GM19328 (cell line): ENCODE data around the gene PAX3.

Experiments
- ATAC-seq: cut with Tn5 transposase; IDR thresholded peaks from one replicate; pipeline ENCODE4 v1.9.1; 2021; ENCODE audit warnings: mild to moderate bottlenecking, moderate library complexity; ENCODE audit not compliant: unreplicated experiment

PAX3 gene

DNA sequence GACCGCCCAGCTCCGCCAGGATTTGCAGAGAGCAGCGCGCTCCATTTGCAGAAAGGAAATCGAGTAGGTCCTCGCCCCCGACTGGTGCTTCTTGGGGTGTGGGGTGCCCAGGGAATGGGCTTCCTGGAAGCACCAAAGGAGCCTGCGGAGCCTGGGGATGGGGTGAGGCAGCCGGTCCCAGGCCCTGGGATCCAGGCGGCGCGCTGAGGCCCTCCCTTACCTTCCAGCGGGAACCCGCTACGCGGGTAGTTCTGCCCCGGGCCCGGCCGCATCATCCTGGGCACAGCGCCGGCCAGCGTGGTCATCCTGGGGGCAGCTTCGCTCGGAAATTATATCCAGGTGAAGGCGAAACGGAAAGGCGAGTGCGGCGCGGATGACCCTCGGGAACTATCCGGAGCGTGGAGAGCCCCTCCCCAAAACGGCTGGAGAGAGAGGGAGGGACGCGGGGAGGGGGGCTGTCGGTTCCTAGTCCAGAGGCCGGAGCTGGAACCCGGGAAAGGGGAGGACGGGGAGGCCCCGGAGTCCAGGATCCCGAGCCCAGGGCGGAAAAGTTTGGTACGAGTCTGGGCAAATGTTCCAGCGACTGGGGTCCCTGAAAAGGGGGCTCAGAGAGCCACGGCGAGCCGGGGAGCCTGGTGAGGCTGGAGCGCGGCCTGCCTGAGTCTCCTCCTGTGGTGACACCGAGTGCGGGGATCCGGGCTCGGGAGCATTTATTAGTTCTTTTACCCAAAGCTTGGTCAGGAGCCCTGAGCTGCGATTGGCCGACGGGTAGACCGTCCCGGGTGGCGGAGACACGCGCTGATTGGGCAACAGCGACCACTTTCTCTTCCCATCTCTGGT is at the start of gene PAX3:
PAX3 (minus strand) TSS at position 688 of the 840 bp plus-strand sequence; CDS start at position 305, 383 bp downstream.
- no peak for ATAC-seq

DNA sequence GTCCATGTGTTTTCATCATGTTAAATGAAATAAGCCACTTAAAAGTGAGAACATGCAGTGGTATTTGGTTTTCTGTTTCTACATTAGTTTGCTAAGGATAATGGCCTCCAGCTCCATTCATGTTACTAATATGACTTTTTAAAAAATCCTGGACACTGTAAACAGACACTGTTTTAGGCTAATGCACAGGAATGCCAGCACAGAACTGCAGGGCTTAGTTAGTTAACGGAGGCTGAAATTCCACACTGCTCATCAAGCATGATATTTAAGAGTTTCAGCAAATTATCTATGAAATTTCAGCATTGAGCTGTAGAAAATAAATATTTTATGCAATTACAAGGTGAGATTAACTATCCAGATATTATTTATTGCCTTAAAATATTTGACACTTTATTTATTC is 42.5 kb upstream of the PAX3 start:
- ATAC-seq, result no peak

DNA sequence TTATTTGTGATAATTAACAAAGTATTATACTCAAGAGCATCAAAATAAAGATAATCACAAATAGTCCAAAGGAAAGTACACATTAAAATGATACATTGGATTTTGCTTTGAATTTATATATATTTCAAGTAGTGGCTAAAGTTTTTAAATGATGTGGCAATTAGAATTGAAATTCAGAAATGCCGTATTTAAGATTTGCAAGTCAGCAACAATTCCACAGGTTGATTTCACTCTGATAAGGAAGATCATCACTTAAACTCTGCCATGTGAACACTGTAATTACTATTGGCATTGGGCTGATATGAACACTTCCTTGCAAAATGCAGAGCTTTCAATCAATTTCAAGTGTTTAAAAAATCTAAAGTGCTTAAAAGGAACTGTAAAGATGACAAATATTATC is 39.6 kb upstream of the PAX3 start:
- ATAC-seq, result no peak

DNA sequence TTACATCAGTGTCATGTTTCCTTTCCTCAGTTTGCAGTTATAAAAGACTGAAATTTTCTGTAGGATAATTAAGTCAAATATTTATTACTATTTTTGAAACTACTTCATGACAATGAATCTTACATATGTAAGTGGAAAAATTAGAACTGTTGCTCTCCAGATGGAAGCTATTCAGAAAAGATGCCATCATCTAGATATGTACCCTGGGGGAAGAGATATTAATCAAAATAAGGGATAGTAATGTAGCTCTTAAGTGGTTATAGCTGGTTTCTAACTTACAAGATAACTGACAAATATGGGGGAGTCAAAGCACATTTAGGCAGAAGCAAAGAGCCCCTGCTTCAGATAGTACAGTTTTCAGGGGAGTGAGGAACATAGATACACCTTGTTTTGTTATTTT is 38.1 kb upstream of the PAX3 start:
- no peak for ATAC-seq

DNA sequence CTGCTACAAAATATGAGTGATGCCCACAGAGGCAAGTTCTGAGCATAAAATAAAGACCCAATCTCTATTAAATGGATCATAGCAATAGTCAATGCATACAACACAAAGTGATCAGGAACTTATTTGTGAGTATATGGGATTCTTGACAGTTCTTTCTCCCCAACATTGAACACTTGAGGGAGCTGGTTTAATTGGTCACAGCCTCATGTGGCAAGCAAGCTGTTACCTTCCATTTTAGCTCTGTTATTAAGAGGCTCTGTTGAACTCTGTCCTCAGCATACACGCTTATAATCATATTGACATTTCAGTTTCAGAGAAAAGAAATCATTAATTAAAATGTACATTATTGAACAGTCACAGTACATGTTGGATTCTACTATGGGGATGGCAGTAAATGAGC is 37.6 kb upstream of the PAX3 start:
- ATAC-seq, result no peak

DNA sequence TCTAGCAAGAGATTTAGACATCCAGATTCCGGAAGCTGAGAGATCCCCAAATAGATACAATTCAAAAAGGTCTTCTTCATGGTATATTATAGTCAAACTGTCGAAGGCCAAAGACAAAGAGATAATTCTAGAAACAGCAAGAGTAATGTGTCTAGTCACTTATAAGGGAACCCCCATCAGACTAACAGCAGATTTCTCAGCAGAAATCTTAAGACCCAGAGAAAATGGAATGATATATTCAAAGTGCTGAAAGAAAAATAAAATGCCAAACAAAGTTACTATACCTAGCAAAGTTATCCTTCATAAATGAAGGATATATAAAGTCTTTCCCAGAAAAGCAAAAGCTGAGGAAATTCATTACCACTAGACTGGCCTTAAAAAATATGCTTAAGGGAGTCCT is 36.1 kb upstream of the PAX3 start:
- no peak for ATAC-seq

DNA sequence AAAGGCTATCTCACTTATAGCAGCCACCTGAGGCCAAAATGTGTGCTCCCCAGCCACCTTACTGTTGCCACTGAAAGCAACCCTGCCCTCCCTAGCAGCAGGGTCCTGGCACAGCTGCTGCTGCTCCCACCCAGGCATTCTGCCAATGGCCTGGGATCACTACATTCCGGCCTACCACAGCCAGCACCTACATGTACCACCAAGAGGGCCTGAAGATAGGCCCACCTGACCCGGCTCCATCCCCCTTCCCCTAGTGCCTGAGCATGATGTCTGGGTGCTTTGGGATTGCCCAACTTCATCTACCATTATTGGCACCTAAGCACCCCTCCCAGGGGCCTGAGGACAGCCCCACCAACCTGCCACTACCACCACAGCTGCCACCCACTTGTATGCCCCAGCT is 34.6 kb upstream of the PAX3 start:
- ATAC-seq, result no peak

DNA sequence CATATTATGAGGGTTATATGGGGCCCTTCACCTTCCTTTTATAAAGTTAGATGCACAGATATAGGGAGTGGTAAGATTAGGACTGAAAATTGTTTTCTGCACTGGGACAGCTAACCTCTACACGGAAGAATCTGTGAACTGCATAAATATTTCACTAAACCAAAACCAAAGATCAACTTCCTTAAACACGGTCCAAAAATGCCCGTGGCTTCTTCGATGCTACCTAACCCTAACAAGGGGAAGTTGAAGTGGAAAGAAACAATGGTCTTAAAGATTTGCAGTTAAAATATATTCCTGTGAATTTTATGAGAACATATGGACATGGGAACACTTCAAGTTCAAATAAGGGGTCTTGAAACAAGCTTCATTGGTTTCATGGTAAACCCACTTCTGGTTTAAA is 33.3 kb upstream of the PAX3 start:
- no peak for ATAC-seq

DNA sequence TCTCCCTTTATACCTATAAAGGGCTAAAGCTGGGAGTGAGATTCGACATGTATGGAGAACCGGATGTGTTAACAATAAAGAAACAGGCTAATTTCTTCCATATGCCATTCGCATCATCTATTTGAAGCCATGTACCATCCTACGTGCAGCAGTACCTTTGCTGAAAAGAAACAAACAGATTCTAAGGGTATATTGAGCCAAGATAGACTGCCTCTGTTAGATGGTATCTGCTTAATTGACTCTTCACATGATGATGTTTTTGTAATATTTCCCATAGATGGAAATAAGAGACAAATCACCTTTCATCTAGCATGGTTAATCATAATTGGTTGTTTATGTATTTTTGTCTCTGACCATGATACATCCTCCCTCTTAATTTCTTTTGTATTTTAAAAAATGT is 32.1 kb upstream of the PAX3 start:
- no peak for ATAC-seq

DNA sequence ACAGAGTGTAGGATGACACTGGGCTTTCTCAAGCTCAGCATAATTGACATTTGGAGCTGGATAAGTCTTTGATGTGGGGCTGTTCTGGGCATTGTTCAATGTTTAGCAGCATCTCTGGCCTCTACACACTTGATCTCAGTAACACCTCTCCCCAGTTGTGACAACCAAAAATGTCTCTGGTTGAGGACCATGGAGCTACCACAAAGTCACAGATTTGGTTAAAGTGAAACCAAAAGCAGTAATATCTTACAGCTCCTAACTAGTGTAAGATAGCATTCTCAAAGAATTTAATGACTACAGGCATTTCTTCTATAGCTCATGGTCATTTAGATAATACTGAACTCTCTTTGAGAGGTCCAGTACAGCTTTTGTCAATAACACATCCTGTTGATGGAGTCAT is 23.4 kb upstream of the PAX3 start:
- no peak for ATAC-seq

DNA sequence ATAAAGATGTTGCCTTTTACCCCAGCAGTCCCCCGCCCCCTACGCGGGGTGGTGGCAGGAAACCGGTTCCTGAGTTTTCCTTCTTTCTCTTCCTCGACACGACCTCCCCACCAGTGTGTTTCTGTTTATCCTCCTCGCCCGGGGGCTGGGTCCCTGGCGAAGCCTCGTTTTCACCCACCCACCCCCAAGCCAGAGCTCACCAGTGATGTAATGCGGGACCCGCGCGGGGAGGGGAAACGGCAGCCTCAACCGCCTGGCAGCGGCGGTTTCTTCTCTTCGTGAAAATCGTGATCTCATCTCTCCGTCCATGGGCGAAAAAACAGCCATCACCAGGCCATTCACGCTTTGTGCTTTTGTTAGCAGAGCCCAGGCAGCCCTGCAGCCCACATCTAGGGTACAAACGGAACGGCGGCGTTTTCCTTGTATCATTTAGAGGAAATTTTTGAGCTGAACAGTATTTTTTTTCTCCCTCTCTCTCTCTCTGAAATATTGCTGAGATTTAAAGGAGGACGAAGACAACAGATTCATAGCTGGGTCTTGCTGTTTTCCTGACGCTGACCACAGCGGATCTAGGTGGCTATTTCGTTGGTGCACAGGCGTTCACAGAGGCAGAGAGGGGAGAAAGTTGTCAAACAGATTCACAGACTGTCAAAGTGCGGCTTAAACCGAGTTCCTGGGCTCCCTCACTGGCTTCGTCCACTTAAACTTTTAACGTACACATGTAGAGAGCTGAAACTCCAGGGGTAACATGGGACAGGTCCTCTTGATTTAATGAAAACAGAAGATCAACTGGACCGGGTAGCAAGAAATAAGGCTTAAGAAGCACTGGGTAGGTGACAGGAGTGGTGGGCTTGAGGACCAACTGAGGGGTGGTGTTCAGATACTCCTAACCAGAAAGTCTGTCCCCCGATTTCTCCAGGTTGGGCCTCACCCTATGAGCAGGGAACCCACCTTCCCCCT is 21.9 kb upstream of the PAX3 start:
- no peak for ATAC-seq

DNA sequence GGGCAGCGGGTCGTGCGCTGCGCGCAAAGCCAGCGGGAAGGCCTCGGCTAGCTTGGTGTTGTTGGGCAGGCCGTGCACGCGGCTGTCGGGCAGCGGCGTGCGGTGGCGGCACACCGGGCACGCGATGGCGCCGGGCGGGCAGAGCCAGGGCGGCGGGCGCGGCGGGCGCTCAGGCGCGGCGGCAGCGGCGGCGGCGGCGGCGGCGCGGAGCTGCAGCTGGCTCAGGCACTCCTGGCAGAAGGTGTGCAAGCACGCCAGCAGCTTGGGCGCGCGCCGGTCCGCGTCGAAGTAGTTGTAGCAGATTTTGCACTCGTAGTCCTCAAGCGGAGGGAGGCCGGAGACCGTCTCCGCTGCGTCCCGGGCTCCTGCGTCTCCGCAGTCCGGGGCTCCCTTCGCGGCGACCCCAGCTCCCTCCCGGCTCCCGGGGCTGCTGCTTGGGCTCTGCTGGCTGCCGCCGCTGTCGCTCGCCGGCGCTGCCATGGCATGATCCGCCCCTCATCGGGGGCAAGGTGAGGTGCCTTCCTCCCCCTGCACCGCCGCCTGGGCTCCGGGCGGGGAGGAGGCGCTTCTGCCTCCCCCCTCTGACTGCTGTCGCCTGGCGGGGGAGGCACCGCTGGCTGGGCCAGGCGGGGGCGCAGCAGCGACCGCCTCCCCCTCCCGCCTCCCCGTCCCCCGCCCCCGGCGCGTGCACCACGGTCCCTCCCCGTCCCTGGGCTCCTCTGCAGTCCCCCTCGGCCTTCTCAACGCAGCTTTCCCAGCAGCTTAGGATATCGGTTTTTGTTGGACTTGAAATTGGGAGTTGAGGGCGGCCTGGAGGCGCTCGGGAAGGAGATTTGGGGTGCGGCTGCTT is 21.0 kb upstream of the PAX3 start:
- ATAC-seq, result peak; percentile 37

DNA sequence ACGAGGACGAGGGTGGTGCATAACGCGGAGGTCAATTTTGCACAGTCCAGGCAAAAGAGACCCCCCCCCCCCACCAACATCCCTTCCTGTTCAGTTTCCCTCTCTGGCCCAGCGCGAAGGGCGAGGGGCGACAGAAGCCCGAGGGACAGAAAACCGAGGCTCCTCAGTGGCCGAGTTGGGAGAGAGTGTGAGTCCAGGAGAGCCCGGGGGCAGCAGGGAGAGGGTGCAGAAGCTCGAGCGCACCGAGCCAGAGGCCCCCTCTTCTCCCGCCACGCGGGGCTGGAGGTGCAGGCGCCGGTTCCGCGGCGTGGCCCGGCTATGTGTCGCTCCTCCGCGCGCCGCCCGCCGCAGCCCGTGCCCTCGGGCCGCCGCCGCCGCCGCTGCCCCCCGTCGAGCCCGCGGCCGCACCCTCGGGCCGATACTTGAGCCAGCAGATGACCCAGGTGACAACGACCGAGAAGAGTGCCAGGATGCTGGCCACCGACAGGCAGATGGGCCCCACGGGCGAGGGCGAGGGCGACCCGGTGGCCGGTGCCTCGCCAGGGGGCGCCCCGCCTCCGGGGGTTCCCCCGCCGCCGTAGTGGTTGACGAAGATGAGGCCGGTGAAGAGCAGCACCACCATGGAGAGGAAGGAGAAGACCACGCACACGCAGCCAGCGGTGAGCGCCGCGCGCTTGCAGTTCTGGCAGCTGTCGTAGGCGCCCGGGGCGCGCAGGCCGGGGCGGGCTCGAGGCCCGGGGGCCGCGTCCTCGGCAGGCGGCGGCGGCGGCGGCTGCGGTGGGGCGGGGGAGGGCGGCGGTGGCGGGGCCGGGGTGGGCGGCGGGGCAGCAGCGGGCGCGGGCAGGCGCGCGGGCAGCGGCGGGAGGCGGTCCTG is 20.2 kb upstream of the PAX3 start:
- peak; percentile 45 for ATAC-seq

DNA sequence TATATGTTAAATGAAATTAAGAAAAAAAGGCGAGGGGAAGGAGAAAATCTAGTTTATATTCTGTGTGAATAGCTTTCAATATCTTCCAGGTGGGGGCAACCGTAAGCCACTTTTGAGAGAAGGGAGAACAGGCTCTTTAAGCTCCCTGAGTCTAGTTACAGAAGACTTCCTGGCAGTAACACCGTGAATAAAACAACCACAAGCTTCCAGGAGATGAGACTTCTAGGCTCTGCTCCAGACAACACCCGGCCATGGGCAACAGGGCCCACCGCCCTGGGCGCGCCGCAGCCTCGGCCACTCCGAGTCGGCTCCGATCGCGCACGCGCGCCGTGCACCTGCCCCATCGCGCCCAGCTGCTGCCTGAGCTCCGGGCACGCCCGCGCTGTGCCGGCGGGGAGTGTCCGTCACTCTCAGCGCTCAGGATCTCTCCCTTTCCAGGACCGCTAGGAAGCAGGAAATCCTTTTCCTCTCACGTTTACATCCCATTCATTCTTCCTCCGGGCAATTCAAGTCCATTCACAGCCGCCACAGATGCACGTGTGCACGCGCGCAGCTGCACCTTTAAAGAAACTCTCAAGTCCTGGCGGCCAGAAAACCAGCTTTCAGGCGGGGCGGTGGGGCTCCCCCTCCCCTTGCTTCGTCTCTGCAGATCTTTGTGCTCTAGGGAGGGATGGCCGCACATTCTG is 19.4 kb upstream of the PAX3 start:
- ATAC-seq, result peak; percentile 37

DNA sequence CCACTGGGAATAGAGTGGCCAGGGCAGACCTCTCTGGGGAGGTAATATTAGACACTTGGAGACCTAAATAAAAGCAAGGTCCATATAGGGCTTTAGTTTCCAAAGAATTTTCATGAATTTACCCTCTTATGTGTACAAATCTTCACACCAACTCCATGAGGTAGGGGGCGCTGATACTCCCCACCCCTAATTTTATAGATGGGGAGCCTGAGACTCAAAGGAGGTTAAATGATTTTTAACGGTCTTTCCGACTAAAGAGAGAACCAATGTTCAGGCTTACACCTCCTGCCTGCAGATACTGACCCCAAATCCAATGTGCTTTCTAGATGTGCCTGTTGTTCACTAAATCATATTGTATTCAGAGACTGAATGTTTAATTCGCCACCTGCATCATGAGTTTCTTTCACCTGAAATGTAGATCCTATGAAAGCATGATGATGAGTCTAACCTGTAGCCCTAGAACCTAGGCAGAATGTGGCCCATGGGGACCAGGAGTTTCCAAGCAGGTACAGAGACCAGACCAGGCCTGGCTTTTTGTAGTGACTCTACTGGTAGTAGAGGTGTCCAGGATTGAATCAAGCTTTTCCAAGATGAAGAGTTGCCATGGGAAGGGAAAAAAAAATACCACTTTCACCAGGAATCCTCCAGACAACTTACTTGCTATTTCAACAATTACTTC is 16.8 kb upstream of the PAX3 start:
- ATAC-seq, result no peak

DNA sequence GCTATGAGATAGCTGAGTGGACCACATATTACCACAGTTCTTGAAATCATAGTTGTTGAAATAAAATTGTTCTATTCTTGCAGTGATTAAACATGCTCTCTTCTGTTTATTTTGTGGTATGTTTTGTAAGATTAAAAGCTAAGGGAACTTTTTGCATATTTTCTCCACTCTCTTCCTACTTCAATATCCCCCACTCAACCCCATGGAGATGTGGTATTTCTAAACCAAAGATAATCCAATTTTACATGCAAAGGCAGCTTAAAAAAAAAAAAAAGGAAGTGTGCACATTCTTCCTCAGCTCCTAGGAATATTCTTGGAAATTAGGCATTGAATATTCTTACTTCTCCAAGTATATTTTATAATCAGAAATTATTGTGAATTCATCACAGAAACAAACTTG is 15.0 kb upstream of the PAX3 start:
- ATAC-seq, result no peak

DNA sequence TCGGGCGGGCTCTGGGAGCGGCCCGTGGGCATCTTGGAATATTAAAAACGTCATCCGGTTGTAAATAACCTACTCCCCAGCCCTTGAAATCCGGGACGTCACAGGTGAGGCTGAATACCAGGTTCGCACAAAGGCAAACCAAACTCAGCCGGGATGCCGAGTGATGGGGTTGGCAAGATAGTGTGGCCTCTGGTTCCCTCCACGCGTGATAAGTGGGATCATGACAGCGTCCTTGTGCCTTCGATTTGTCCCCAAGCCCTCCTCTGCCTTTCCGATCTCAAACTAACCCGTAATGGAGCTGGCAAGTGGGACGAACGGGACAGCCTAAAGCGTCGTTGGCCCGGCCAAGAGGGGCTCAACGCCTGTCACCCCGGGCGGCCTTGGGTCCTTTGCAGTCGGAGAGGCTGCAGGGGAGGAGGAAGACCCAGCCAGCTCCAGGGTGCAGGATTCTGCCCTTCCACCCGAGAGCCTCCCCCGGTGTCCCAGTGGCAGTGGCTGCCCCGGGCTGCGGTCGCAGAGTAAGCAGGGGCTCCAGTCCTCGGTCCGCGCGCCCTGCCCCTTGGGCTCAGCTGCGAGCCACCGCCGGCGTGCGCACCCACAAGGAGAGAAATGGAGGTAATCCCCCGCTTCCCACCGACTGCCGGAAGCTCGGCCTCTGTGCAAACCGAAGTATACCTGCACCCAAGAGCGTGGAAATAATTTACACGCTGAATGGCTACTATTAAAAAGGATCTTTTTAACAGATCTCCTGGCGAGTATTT is 13.4 kb upstream of the PAX3 start:
- ATAC-seq, result no peak

DNA sequence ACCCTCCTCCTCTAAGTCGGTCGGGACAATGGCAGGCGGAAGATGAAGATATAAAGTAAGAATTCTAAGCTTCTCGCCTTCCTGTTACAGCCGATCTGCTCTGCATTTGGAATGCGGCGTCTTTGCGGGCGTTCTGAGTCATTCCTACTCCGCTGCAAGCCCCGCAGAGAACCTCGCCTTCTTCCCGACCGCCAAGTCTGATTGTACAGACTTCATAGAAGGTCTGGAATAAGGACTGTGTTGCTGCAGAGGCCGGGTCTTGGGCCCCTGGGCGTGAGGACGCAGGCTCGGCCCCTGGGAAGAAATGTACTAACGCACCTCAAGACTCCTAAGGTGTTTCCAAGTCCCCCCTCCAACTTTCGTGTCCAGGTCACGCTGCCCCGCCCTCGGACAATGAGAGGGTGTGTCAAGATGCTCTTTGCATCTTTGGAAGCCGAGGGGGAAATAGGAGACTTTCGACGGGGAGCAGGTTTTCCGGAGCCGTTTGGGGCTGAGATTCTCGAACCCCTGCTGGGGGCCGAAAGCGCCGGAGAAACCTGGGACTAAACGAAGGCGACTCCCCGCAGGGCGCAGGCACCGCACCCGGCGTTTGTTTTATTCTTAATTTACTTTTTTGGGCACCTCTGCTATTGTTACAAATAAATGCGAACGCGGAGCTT is 12.7 kb upstream of the PAX3 start:
- no peak for ATAC-seq
